ENCODE results near the gene TYW1.
"Not testable (repeated sequence)": the region's sequence is repeated elsewhere in the genome, so short reads cannot be mapped to it uniquely, and the experiment has no call there.

Gene TYW1

GRCh38 chr7:67130766-67131165 lies 134.1 kb downstream of the TYW1 start:
- DNase-seq (ENCODE audit: low read depth): not testable (repeated sequence)

- DNase-seq (ENCODE audit: low read depth): not testable (repeated sequence)
Measured at GRCh38 chr7:67134912-67135311, 138.3 kb downstream of the TYW1 start.

- DNase-seq (ENCODE audit: low read depth): not testable (repeated sequence)
Measured at GRCh38 chr7:67135617-67136486, 139.2 kb downstream of the TYW1 start.

- not testable (repeated sequence) for DNase-seq (ENCODE audit: low read depth)
Measured at GRCh38 chr7:67137489-67137888, 140.9 kb downstream of the TYW1 start.

GRCh38 chr7:67139876-67140275 lies 143.2 kb downstream of the TYW1 start:
- not testable (repeated sequence) for DNase-seq (ENCODE audit: low read depth)

GRCh38 chr7:67141001-67141400 lies 144.4 kb downstream of the TYW1 start:
- not testable (repeated sequence) for DNase-seq (ENCODE audit: low read depth)

GRCh38 chr7:67143091-67143786 lies 146.6 kb downstream of the TYW1 start:
- DNase-seq (ENCODE audit: low read depth): not testable (repeated sequence)

- not testable (repeated sequence) for DNase-seq (ENCODE audit: low read depth)
Measured at GRCh38 chr7:67145581-67146193, 149.1 kb downstream of the TYW1 start.

GRCh38 chr7:67149131-67149530 lies 152.5 kb downstream of the TYW1 start:
- not testable (repeated sequence) for DNase-seq (ENCODE audit: low read depth)

GRCh38 chr7:67154374-67154773 lies 157.7 kb downstream of the TYW1 start:
- DNase-seq (ENCODE audit: low read depth): not testable (repeated sequence)

GRCh38 chr7:67156064-67156463 lies 159.4 kb downstream of the TYW1 start:
- DNase-seq (ENCODE audit: low read depth): not testable (repeated sequence)

GRCh38 chr7:67163285-67163684 lies 166.7 kb downstream of the TYW1 start:
- not testable (repeated sequence) for DNase-seq (ENCODE audit: low read depth)

- DNase-seq (ENCODE audit: low read depth): not testable (repeated sequence)
Measured at GRCh38 chr7:67171151-67171550, 174.5 kb downstream of the TYW1 start.

- not testable (repeated sequence) for DNase-seq (ENCODE audit: low read depth)
Measured at GRCh38 chr7:67176730-67177129, 180.1 kb downstream of the TYW1 start.

- not testable (repeated sequence) for DNase-seq (ENCODE audit: low read depth)
Measured at GRCh38 chr7:67178915-67179688, 182.5 kb downstream of the TYW1 start.

- DNase-seq (ENCODE audit: low read depth): not testable (repeated sequence)
Measured at GRCh38 chr7:67182956-67183750, 186.5 kb downstream of the TYW1 start.

- not testable (repeated sequence) for DNase-seq (ENCODE audit: low read depth)
Measured at GRCh38 chr7:67184912-67185659, 188.5 kb downstream of the TYW1 start.

- DNase-seq (ENCODE audit: low read depth): not testable (repeated sequence)
Measured at GRCh38 chr7:67185660-67186129, 189.1 kb downstream of the TYW1 start.

GRCh38 chr7:67189160-67189559 lies 192.5 kb downstream of the TYW1 start:
- not testable (repeated sequence) for DNase-seq (ENCODE audit: low read depth)
